Endothelial cell of umbilical vein (primary cell): ENCODE measurements around the gene GXYLT2. TPM values are rescaled to one million over a fixed set of nuclear protein-coding genes. Genes with fewer than 3 reads are reported as not detected.

ENCODE experiments used
- BruUV-seq: library from RNA; stranded (reverse); fragments of 400-500 nt; replicated peaks from 2 replicates; lab custom pipeline; 2021; lab: Mats Ljungman, UMichigan
- CTCF ChIA-PET: fragments of 300-600, 350-600 bp; sonication (Branson Sonifier 250); formaldehyde crosslinking; loops from one replicate; lab custom pipeline; 2021; ENCODE audit warnings: antibody characterized with exemption, inconsistent platforms; lab: Charles Lee
- POLR2A ChIA-PET: fragments of 300-600, 350-600 bp; sonication (Branson Sonifier 250); formaldehyde crosslinking; loops from one replicate; lab custom pipeline; 2021; ENCODE audit warnings: antibody characterized with exemption, inconsistent platforms; lab: Charles Lee
- DNase-seq: peaks from one replicate; pipeline ENCODE4 v3.0.0-alpha.2; 2011; ENCODE audit warnings: low read depth, low spot score
- FAIRE-seq: peaks from 2 replicates; lab custom pipeline; 2011; peaks lifted over from hg19 to GRCh38; lab: Jason Lieb, UNC
- H2AFZ ChIP-seq: 2 replicates; pipeline ENCODE4 v1.6.0; 2012; ENCODE audit warnings: low read depth, low read length, control low read depth, inconsistent platforms
- H3K27ac ChIP-seq: 2 replicates; pipeline ENCODE4 v1.5.1; 2011; ENCODE audit warnings: low read depth, mild to moderate bottlenecking, control low read depth, low read length, moderate library complexity; ENCODE audit not compliant: insufficient read depth
- H3K27me3 ChIP-seq, 2 experiments: 2 replicates each; pipeline versions ENCODE4 v1.6.0 to v1.6.1; 2011; ENCODE audit warnings: low read length in 2 of 2, mixed read lengths in 1 of 2; ENCODE audit not compliant: control insufficient read depth in 2 of 2, insufficient read depth in 2 of 2
- H3K36me3 ChIP-seq, 2 experiments: 2 replicates in 1 of 2; 3 replicates in 1 of 2; pipeline ENCODE4 v1.5.1; 2011; ENCODE audit warnings: low read length in 2 of 2, mild to moderate bottlenecking in 1 of 2, moderate library complexity in 1 of 2; ENCODE audit not compliant: control insufficient read depth in 2 of 2, insufficient read depth in 2 of 2; ENCODE audit errors: extremely low read depth in 1 of 2
- H3K4me1 ChIP-seq: 3 replicates; pipeline ENCODE4 v1.5.1; 2011; ENCODE audit warnings: mild to moderate bottlenecking, low read length; ENCODE audit not compliant: control insufficient read depth, insufficient read depth; ENCODE audit errors: extremely low read depth
- H3K4me2 ChIP-seq: 2 replicates; pipeline ENCODE4 v1.6.1; 2011; ENCODE audit warnings: low read length, control low read depth, mixed read lengths; ENCODE audit not compliant: insufficient read depth
- H3K4me3 ChIP-seq, 3 experiments: fragments of 200-600 bp in 1 of 3; sonication (generic), shearing (Covaris generic) in 1 of 3; replicated peaks in 1 of 3; 2 replicates each; pipeline ENCODE4 v1.5.1; 2011 to 2016; ENCODE audit warnings: control low read depth in 3 of 3, low read length in 3 of 3, mild to moderate bottlenecking in 2 of 3, inconsistent platforms in 1 of 3, low read depth in 1 of 3, moderate library complexity in 1 of 3; ENCODE audit not compliant: insufficient read depth in 1 of 3
- H3K79me2 ChIP-seq: 2 replicates; pipeline ENCODE4 v1.6.0; 2012; ENCODE audit warnings: low read length, inconsistent platforms; ENCODE audit not compliant: control insufficient read depth, insufficient read depth
- H3K9ac ChIP-seq: replicated peaks from 2 replicates; pipeline ENCODE3; 2011; ENCODE audit warnings: low read length, control low read depth; ENCODE audit not compliant: insufficient read depth; ENCODE audit errors: extremely low read depth
- H3K9me1 ChIP-seq: replicated peaks from 3 replicates; pipeline ENCODE4 v1.6.0; 2011; ENCODE audit warnings: mild to moderate bottlenecking, low read length; ENCODE audit not compliant: control insufficient read depth, insufficient read depth; ENCODE audit errors: extremely low read depth
- H3K9me3 ChIP-seq: replicated peaks from 2 replicates; pipeline ENCODE4 v1.5.1; 2012; ENCODE audit warnings: low read length, inconsistent platforms; ENCODE audit not compliant: control insufficient read depth, insufficient read depth
- H4K20me1 ChIP-seq: replicated peaks from 2 replicates; pipeline ENCODE3; 2011; ENCODE audit warnings: mild to moderate bottlenecking, low read length; ENCODE audit not compliant: control insufficient read depth, insufficient read depth; ENCODE audit errors: extremely low read depth
- CTCF ChIP-seq, 2 donors: IDR thresholded peaks; 1 replicate in 1 of 2; 2 replicates in 1 of 2; pipeline ENCODE4 v1.5.1; 2011; ENCODE audit warnings: low read length in 2 of 2, mild to moderate bottlenecking in 2 of 2, moderate library complexity in 2 of 2, control low read depth in 1 of 2, inconsistent platforms in 1 of 2, low read depth in 1 of 2; ENCODE audit not compliant: insufficient read depth in 1 of 2; ENCODE audit errors: extremely low read depth in 1 of 2
- EZH2 ChIP-seq: IDR thresholded peaks from 2 replicates; pipeline ENCODE4 v1.6.1; 2012; ENCODE audit warnings: borderline replicate concordance, low read depth, mild to moderate bottlenecking, moderate library complexity, low read length, inconsistent platforms; ENCODE audit not compliant: severe bottlenecking
- FOS ChIP-seq: IDR thresholded peaks from 2 replicates; pipeline ENCODE4 v1.6.1; 2011; ENCODE audit warnings: mild to moderate bottlenecking, low read length, moderate library complexity, borderline replicate concordance; ENCODE audit not compliant: insufficient read depth
- GATA2 ChIP-seq: IDR thresholded peaks from 2 replicates; pipeline ENCODE4 v1.7.0; 2011; ENCODE audit warnings: low read depth, mild to moderate bottlenecking, moderate library complexity, mixed read lengths, low read length; ENCODE audit not compliant: insufficient read length, insufficient read depth
- JUN ChIP-seq: IDR thresholded peaks from 2 replicates; pipeline ENCODE4 v1.6.1; 2011; ENCODE audit warnings: borderline replicate concordance, low read depth; ENCODE audit not compliant: insufficient read length, insufficient read depth
- MAX ChIP-seq: IDR thresholded peaks from 2 replicates; pipeline ENCODE4 v1.6.1; 2011; ENCODE audit not compliant: insufficient read depth, insufficient read length
- MYC ChIP-seq: IDR thresholded peaks from one replicate; pipeline ENCODE4 v1.6.1; 2011; ENCODE audit warnings: mild to moderate bottlenecking, low read depth, low read length
- POLR2A ChIP-seq: IDR thresholded peaks from 2 replicates; pipeline ENCODE4 v1.6.1; 2012; ENCODE audit warnings: low read depth, mild to moderate bottlenecking, control low read depth, low read length
- POLR2AphosphoS5 ChIP-seq: IDR thresholded peaks from 2 replicates; pipeline ENCODE4 v1.6.1; 2012; ENCODE audit warnings: low read depth, mild to moderate bottlenecking, control low read depth, low read length, moderate library complexity; ENCODE audit not compliant: insufficient read depth
- dilution Hi-C: fragments of 300-500 bp; cut with MboI; formaldehyde crosslinking; loops from one replicate; pipeline ENCODE4 v1.15.0; 2019; ENCODE audit warnings: low sequenced_read_pairs; ENCODE audit not compliant: extremely low pct_ligation_motif_present
- intact Hi-C: fragments of 100-400 bp; cut with micrococcal nuclease; formaldehyde crosslinking; loops from one replicate; pipeline ENCODE4 v1.10.0; 2022
- polyA plus RNA-seq, 4 experiments: library from polyadenylated mRNA; depleted of rRNA in 3 of 4; stranded (reverse) in 3 of 4; unstranded in 1 of 4; fragments of >200 nt; gene quantifications; 2 replicates each; pipeline versions ENCODE4 v1.2.1 to v1.2.3, GENCODE V29; 2011 to 2012; ENCODE audit warnings: missing spikeins in 1 of 4
- total RNA-seq: library from RNA; stranded (reverse); gene quantifications from 2 replicates; pipeline ENCODE4 v1.2.3, GENCODE V29; 2021

GXYLT2 gene
- total and polyA plus RNA-seq, 2 donors (not counting 3 experiments of a cell fraction or from before 2014, with no cell fraction given) = 0.07 to 0.24 TPM

GRCh38 chr3:73021301-73021835 is 133.5 kb downstream of the GXYLT2 start:
- no peak for TF ChIP-seq POLR2AphosphoS5
- no peak for TF ChIP-seq JUN
- TF ChIP-seq GATA2 = no peak
- TF ChIP-seq CTCF (IDR thresholded peaks at IDR 0.05; ENCODE audit: extremely low read depth in 1 of 2, insufficient read depth in 1 of 2, low read depth in 1 of 2, low read length in 2 of 2) = no peak
- TF ChIP-seq MYC = no peak
- no peak for TF ChIP-seq POLR2A
- no peak for TF ChIP-seq MAX
- TF ChIP-seq FOS = no peak
- TF ChIP-seq EZH2 = no peak
- Histone ChIP-seq H3K9me1 (no peaks in the 10 kb centered on the region), H3K9me3 (no peaks in the 10 kb centered on the region), H3K9ac (no peak overlapping the region), H3K36me3 (no peaks in the 10 kb centered on the region), H3K79me2 (peaks cover 99% of the 10 kb centered on the region), H2AFZ (no peak overlapping the region), H3K27me3 (no peaks in the 10 kb centered on the region), H4K20me1 (peaks cover 41% of the 10 kb centered on the region), H3K4me2 (no peak overlapping the region), H3K4me1 (peaks cover 2% of the 10 kb centered on the region), H3K4me3 (no peak overlapping the region), H3K27ac (no peak overlapping the region)
- intact Hi-C loops = no loop called here
- FAIRE-seq (no peak), DNase-seq (no peak)
- no TSS peak for BruUV-seq
- CTCF ChIA-PET = no interaction called here
- dilution Hi-C loops = no loop called here
- POLR2A ChIA-PET = no interaction called here
